Pancreas (tissue), 10 donors: ENCODE data around the gene NELL1. TPM values are rescaled to one million over a fixed set of nuclear protein-coding genes. Genes with fewer than 3 reads are reported as not detected.

Source experiments
- ATAC-seq, 4 donors: fragments of 200-7000 bp; cut with Tn5 transposase; one replicate each; pipeline versions ENCODE4 v1.8.0 to v1.9.1; 2020; ENCODE audit warnings: mild to moderate bottlenecking in 4 of 4, moderate library complexity in 4 of 4
- DNase-seq, 6 donors: peaks; one replicate each; pipeline ENCODE4 v3.0.0-alpha.2; 2020
- FAIRE-seq: peaks from 2 replicates; lab custom pipeline; 2012; peaks lifted over from hg19 to GRCh38; lab: Jason Lieb, UNC
- H3K27ac ChIP-seq, 4 donors: fragments of 200-600 bp; sonication (generic); 1 replicate in 3 of 4; 2 replicates in 1 of 4; pipeline versions ENCODE4 v1.5.0 to v1.8.0; 2020
- H3K27me3 ChIP-seq, 4 donors: fragments of 200-600 bp; one replicate each; pipeline ENCODE4 v1.8.0; 2021
- H3K36me3 ChIP-seq, 3 donors: fragments of 200-600 bp; sonication (generic) in 1 of 3; one replicate each; pipeline versions ENCODE4 v1.5.0 to v1.8.0; 2020 to 2021
- H3K4me1 ChIP-seq, 3 donors: fragments of 200-600 bp; one replicate each; pipeline ENCODE4 v1.8.0; 2021
- H3K4me3 ChIP-seq, 4 donors: fragments of 200-600 bp; sonication (generic) in 2 of 4; one replicate each; pipeline versions ENCODE4 v1.5.0 to v1.8.0; 2020 to 2021
- H3K9me3 ChIP-seq, 4 donors: fragments of 200-600 bp; one replicate each; pipeline ENCODE4 v1.8.0; 2021
- WGBS, 2 donors: extraction: QIAGEN DNeasy Blood & Tissue Kit; methylation state at CpG; one replicate each; pipeline ENCODE4 v1.1.7; 2013; 5-methylcytosine and 5-hydroxymethylcytosine counted together
- intact Hi-C, 3 donors: fragments of 100-400 bp; cut with DNase I; formaldehyde crosslinking; loops; one replicate each; pipeline versions ENCODE4 v1.11.1 to v1.14.2; 2022
- polyA plus RNA-seq, 2 donors: library from polyadenylated mRNA; stranded (reverse); fragments of 200-250 nt; gene quantifications; one replicate each; pipeline ENCODE4 v1.2.3, GENCODE V29; 2013
- total RNA-seq, 6 donors: library from RNA; stranded (reverse); fragmentation: NEBNext Ultra II Directional in 4 of 6; extraction: Animal tissue kit (Norgen Biotek cat#: 25700) in 4 of 6; gene quantifications; one replicate each; pipeline versions ENCODE4 v1.2.1 to v1.2.4, GENCODE V29; 2021 to 2023
- TF ChIP-seq, protein P1 (sequence below), 4 donors: fragments of 200-600 bp; sonication (generic) in 3 of 4; IDR thresholded peaks; one replicate each; pipeline versions ENCODE4 v1.5.0 to v1.8.0; 2021; ENCODE audit warnings: antibody characterized with exemption in 4 of 4
- donor health status: healthy with polysubstance abuse.
- donor health status: DM: no; HTN: no; CAD: no; lungs with moderate emphysema.
- donor health status: DM: no; HTN: no; CAD: no.
- donor health status: control.
- donor health status: control.
- donor health status: Bipolar disorder and iron deficiency.
- donor health status: DM: yes; HTN: yes; CAD: no.
- donor health status: DM: no; HTN: no; CAD: no.
- donor health status: DM: no; HTN: no; CAD: no.
- donor health status: DM: yes; HTN: yes; CAD: no.

NELL1 gene
- total and polyA plus RNA-seq, 8 donors, result not detected

DNA sequence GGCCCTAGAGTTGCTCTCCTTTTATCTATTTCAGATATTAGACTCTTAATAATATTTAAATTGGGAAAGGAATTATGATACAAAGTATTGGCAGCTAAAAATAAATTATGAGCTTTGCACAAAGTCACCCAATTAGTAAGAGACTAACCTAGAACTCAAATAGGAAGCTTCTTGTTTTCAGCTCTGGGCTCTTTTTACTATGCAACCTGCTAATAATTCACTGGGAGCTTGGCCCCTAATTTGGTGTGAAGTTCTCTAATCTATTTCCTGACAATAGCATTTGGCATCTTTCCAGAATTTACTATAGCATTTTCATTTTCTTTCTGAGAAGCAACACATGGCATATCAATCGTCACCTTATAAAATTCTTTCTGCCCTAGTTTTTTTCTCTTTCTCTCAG, 795.8 kb downstream of the NELL1 start:
- Histone ChIP-seq H3K36me3 (no peaks in the 10 kb centered on the region), H3K27me3 (no peaks in the 10 kb centered on the region), H3K27ac (no peak overlapping the region), H3K4me3 (no peak overlapping the region), H3K4me1 (no peaks in the 10 kb centered on the region), H3K9me3 (no peaks in the 10 kb centered on the region)
- intact Hi-C loops, result no loop called here
- DNase-seq (no peak), FAIRE-seq (no peak), ATAC-seq (no peak)
- 51 to 58% methylated on average over 1 of the region's 1 CpG for WGBS, 2 donors
- TF ChIP-seq, protein P1, sequence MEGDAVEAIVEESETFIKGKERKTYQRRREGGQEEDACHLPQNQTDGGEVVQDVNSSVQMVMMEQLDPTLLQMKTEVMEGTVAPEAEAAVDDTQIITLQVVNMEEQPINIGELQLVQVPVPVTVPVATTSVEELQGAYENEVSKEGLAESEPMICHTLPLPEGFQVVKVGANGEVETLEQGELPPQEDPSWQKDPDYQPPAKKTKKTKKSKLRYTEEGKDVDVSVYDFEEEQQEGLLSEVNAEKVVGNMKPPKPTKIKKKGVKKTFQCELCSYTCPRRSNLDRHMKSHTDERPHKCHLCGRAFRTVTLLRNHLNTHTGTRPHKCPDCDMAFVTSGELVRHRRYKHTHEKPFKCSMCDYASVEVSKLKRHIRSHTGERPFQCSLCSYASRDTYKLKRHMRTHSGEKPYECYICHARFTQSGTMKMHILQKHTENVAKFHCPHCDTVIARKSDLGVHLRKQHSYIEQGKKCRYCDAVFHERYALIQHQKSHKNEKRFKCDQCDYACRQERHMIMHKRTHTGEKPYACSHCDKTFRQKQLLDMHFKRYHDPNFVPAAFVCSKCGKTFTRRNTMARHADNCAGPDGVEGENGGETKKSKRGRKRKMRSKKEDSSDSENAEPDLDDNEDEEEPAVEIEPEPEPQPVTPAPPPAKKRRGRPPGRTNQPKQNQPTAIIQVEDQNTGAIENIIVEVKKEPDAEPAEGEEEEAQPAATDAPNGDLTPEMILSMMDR (IDR thresholded peaks at IDR 0.05), result no peak

DNA sequence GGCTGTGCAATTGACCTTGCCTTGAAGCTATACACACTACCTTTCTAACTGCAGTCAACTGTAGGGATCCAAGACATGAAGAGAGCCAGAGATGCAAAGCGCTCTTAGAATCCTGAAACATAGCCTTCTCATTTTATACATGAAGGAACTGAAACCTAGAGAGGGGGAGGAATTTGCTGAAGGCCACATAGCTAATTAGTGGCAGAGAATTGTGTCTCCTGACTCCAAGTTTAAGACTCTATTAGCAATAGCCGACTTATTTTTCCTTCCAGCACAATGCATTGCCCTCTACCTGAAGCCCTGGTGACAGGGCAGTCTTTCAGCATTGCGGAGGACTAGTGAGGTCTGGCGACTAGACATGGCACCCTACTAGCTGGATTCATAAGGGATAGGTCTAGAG, 796.5 kb downstream of the NELL1 start:
- WGBS, 2 donors, result 58 to 75% methylated on average over 4 of the region's 4 CpGs
- Histone ChIP-seq H3K4me1 (no peaks in the 10 kb centered on the region), H3K9me3 (no peaks in the 10 kb centered on the region), H3K36me3 (no peaks in the 10 kb centered on the region), H3K27me3 (no peaks in the 10 kb centered on the region), H3K4me3 (no peak overlapping the region), H3K27ac (no peak overlapping the region)
- TF ChIP-seq, protein P1 (IDR thresholded peaks at IDR 0.05), result no peak
- no peak for FAIRE-seq
- no peak for ATAC-seq
- intact Hi-C loops, result no loop called here
- no peak for DNase-seq

DNA sequence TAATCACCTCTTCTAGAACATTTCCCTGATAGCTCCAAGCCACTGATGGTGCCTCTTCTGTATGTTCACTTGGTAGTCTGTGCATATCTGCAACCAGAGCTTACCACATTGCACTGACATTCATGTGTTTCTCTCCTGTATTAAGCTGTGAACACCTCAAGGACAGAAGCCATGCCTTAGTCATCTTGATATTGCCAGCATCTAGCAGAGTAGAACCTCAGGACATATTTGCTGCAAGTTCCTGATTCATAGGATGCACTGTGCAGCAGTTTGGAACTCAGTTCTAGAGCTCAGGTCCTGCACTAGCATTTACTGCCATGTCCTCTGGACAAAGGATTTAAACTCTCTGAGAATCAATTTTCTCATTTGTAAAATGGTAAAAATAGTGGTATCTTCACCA, 801.1 kb downstream of the NELL1 start:
- FAIRE-seq (no peak), ATAC-seq (no peak), DNase-seq (no peak)
- TF ChIP-seq, protein P1 (IDR thresholded peaks at IDR 0.05), result no peak
- Histone ChIP-seq H3K4me1 (peaks cover 0 to 3% (median 0%) of the 10 kb centered on the region in 3 donors), H3K27ac (no peak overlapping the region), H3K4me3 (no peak overlapping the region), H3K9me3 (no peaks in the 10 kb centered on the region), H3K27me3 (no peaks in the 10 kb centered on the region), H3K36me3 (no peaks in the 10 kb centered on the region)
- intact Hi-C loops, result no loop called here

DNA sequence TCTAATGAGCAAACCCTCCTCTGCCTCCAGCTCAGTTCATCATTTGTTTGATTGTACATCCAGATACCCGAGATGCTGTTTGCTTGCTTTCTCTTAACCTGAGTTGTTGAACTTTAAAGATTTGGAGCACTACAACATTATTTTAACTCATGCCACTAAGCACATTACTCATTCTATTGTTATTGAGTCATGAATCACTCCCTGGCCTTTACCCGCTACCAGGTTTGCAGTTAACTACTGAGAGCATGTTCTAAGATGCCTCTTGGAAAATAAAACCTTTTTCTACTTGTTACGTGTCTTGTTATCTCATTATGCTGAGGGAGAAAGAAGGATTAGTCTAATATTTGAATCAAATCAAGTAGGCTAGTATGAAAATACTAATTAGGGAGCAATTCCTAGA, 802.9 kb downstream of the NELL1 start:
- peaks cover 0 to 3% (median 0%) of the 10 kb centered on the region in 3 donors for H3K4me1 ChIP-seq
- 34 to 36% methylated on average over 3 of the region's 3 CpGs for WGBS, 2 donors
- ATAC-seq (no peak), FAIRE-seq (no peak), DNase-seq (no peak)
- H3K4me3 ChIP-seq, result no peak overlapping the region
- H3K36me3 ChIP-seq, result no peaks in the 10 kb centered on the region
- H3K27me3 ChIP-seq, result no peaks in the 10 kb centered on the region
- no peak overlapping the region for H3K27ac ChIP-seq
- TF ChIP-seq, protein P1 (IDR thresholded peaks at IDR 0.05), result no peak
- intact Hi-C loops, result no loop called here
- H3K9me3 ChIP-seq, result no peaks in the 10 kb centered on the region

DNA sequence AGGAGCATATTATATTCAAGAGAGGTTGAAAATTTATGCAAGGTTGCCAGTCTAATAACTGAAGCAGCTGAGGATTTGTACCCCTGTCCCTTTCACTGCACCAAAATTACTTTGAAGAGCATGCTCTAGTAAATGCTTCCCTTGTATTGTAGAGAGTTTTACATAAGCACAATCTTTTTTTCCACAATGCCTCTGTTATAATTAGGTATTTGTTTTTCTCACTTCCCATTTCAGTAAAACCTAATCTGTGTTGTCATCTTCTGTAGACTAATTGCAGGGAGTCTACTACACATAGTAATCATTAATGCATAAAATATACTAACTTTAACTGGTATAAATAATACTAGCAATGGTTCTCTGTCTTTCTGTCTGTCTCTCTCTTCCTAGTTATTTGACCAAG, 805.1 kb downstream of the NELL1 start:
- ATAC-seq (no peak), DNase-seq (no peak), FAIRE-seq (no peak)
- Histone ChIP-seq H3K36me3 (no peaks in the 10 kb centered on the region), H3K27ac (no peak overlapping the region), H3K27me3 (no peaks in the 10 kb centered on the region), H3K4me1 (peaks cover 0 to 3% (median 0%) of the 10 kb centered on the region in 3 donors), H3K9me3 (no peaks in the 10 kb centered on the region), H3K4me3 (no peak overlapping the region)
- intact Hi-C loops, result no loop called here
- TF ChIP-seq, protein P1 (IDR thresholded peaks at IDR 0.05), result no peak
